CD4-positive, alpha-beta T cell (primary cell): Measurements from ENCODE around the gene ADAMTS5. TPM values are rescaled to one million over a fixed set of nuclear protein-coding genes. Genes with fewer than 3 reads are reported as not detected.

Experiments used
- ATAC-seq: fragments of 200-7000 bp; cut with Tn5 transposase; one replicate; pipeline ENCODE4 v1.10.0; 2022; ENCODE audit warnings: mild to moderate bottlenecking; ENCODE audit not compliant: poor library complexity
- CTCF ChIA-PET: fragments of 350-600 bp; sonication (Branson Sonifier 250); formaldehyde crosslinking; loops from one replicate; lab custom pipeline; 2021; ENCODE audit warnings: antibody characterized with exemption, inconsistent platforms; lab: Charles Lee
- POLR2A ChIA-PET: fragments of 350-600 bp; sonication (Branson Sonifier 250); formaldehyde crosslinking; loops from one replicate; lab custom pipeline; 2021; ENCODE audit warnings: antibody characterized with exemption, inconsistent platforms; lab: Charles Lee
- DNase-seq, 14 experiments: peaks; one replicate each; pipeline ENCODE4 v3.0.0-alpha.2; 2013 to 2020; ENCODE audit warnings: mixed read lengths in 2 of 14
- H3K27ac ChIP-seq, 2 donors: one replicate each; pipeline versions ENCODE4 v1.5.1 to v1.7.0; 2013; ENCODE audit warnings: low read length in 2 of 2, low read depth in 1 of 2, mild to moderate bottlenecking in 1 of 2
- H3K27me3 ChIP-seq, 2 experiments: 1 replicate in 1 of 2; 2 replicates in 1 of 2; pipeline versions ENCODE4 v1.6.1 to v1.7.0; 2013; ENCODE audit warnings: low read length in 2 of 2, control low read depth in 1 of 2, mild to moderate bottlenecking in 1 of 2, moderate library complexity in 1 of 2; ENCODE audit not compliant: insufficient read depth in 2 of 2, control insufficient read depth in 1 of 2
- H3K36me3 ChIP-seq: one replicate; pipeline ENCODE4 v1.6.1; 2013; ENCODE audit warnings: low read length, control low read depth; ENCODE audit not compliant: insufficient read depth
- H3K4me1 ChIP-seq: one replicate; pipeline ENCODE4 v1.6.1; 2013; ENCODE audit warnings: low read length, control low read depth; ENCODE audit not compliant: insufficient read depth
- H3K4me3 ChIP-seq: one replicate; pipeline ENCODE4 v1.5.1; 2013; ENCODE audit warnings: mild to moderate bottlenecking, low read length, moderate library complexity
- H3K9me3 ChIP-seq, 2 experiments: 1 replicate in 1 of 2; 2 replicates in 1 of 2; pipeline versions ENCODE4 v1.6.1 to v1.7.0; 2013; ENCODE audit warnings: low read length in 2 of 2, mild to moderate bottlenecking in 2 of 2, control low read depth in 1 of 2, moderate library complexity in 1 of 2; ENCODE audit not compliant: control insufficient read depth in 1 of 2, insufficient read depth in 1 of 2
- H3K27ac Mint-ChIP-seq: one replicate; pipeline ENCODE4 v1.8.0; 2020; ENCODE audit warnings: mixed read lengths
- H3K27me3 Mint-ChIP-seq: one replicate; pipeline ENCODE4 v1.8.0; 2021; ENCODE audit warnings: mixed read lengths
- H3K36me3 Mint-ChIP-seq: one replicate; pipeline ENCODE4 v1.8.0; 2021; ENCODE audit warnings: low read depth, mixed read lengths
- H3K4me1 Mint-ChIP-seq: one replicate; pipeline ENCODE4 v1.8.0; 2021; ENCODE audit warnings: low read depth, mixed read lengths
- H3K4me3 Mint-ChIP-seq: one replicate; pipeline ENCODE4 v1.8.0; 2020; ENCODE audit warnings: mild to moderate bottlenecking, mixed read lengths
- H3K9me3 Mint-ChIP-seq: one replicate; pipeline ENCODE4 v1.8.0; 2020; ENCODE audit warnings: mixed read lengths
- CTCF ChIP-seq: fragments of 200-600 bp; IDR thresholded peaks from one replicate; pipeline ENCODE4 v1.8.0; 2022; ENCODE audit warnings: antibody characterized with exemption, mild to moderate bottlenecking
- intact Hi-C, 2 experiments: fragments of 100-400 bp; cut with DNase I in 1 of 2; cut with micrococcal nuclease in 1 of 2; formaldehyde crosslinking; loops; one replicate each; pipeline versions ENCODE4 v1.15.1 to v1.9.0; 2023 to 2025; cut with DNase I, micrococcal nuclease
- total RNA-seq, 174 experiments: library from RNA in 2 of 174; stranded (reverse) in 2 of 174; gene quantifications; one replicate each; pipeline ENCODE4 v1.2.3 and lab custom pipeline; 2021 to 2026

Gene ADAMTS5
- total RNA-seq, 2 experiments from 2014 or later, result not detected

DNA sequence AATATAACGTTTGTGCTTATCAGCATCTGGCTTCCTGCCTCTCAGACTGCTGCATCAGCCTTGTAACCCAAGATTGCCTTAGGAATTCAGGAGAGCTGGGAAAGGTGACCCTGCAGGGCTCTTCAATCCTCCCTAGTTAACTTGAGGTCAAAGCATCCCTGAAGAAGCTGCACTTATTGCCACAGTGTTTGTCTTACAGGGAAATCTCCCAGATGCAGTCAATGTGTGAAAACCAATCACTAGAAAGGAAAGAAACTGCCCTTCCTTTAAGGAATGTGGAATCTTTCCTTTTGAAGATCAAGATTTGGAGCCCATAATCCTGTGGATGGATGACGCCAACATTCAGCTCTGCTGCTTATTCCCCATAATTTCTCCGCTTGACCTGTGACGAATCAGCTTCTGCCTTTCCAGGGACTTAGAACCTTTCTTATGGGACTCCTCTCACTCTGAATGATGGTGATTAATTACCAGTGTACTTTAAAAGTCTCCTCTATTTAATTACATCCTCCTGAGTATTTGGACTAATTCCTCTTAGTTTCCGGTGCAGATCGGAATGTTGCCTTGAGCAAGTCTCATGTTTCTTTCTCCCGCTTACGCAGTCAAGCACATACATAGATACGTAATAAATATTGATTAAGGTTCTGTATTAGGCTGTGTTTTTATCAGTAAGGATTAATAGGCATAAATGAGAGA, 14.4 kb downstream of the ADAMTS5 start:
- POLR2A ChIA-PET, result no interaction called here
- H3K27ac Mint-ChIP-seq, result no peak overlapping the region

GRCh38 chr21:26949830-26950229, 17.1 kb downstream of the ADAMTS5 start:
- Mint-ChIP-seq H3K36me3 (no peaks in the 10 kb centered on the region), H3K4me1 (no peaks in the 10 kb centered on the region), H3K9me3 (no peaks in the 10 kb centered on the region), H3K27me3 (peaks cover 16% of the 10 kb centered on the region), H3K27ac (no peak overlapping the region), H3K4me3 (no peak overlapping the region)
- intact Hi-C loops, result no loop called here
- Histone ChIP-seq H3K4me3 (no peak overlapping the region), H3K27me3 (no peaks in the 10 kb centered on the region), H3K4me1 (no peaks in the 10 kb centered on the region), H3K36me3 (no peaks in the 10 kb centered on the region), H3K27ac (no peak overlapping the region), H3K9me3 (no peaks in the 10 kb centered on the region)
- CTCF ChIA-PET, result no interaction called here
- DNase-seq (no peak), ATAC-seq (no peak)
- TF ChIP-seq CTCF, result no peak
- POLR2A ChIA-PET, result no interaction called here

More for the DNA sequence above, 14.4 kb downstream of the ADAMTS5 start:
- ATAC-seq (no peak), DNase-seq (no peak)
- Mint-ChIP-seq H3K27me3 (peaks cover 10% of the 10 kb centered on the region), H3K9me3 (no peaks in the 10 kb centered on the region), H3K36me3 (no peaks in the 10 kb centered on the region), H3K4me3 (no peak overlapping the region), H3K4me1 (no peaks in the 10 kb centered on the region)
- intact Hi-C loops, result no loop called here
- Histone ChIP-seq H3K27me3 (no peaks in the 10 kb centered on the region), H3K4me3 (no peak overlapping the region), H3K9me3 (no peaks in the 10 kb centered on the region), H3K36me3 (no peaks in the 10 kb centered on the region), H3K4me1 (no peaks in the 10 kb centered on the region), H3K27ac (no peak overlapping the region)
- no peak for TF ChIP-seq CTCF
- CTCF ChIA-PET, result no interaction called here

DNA sequence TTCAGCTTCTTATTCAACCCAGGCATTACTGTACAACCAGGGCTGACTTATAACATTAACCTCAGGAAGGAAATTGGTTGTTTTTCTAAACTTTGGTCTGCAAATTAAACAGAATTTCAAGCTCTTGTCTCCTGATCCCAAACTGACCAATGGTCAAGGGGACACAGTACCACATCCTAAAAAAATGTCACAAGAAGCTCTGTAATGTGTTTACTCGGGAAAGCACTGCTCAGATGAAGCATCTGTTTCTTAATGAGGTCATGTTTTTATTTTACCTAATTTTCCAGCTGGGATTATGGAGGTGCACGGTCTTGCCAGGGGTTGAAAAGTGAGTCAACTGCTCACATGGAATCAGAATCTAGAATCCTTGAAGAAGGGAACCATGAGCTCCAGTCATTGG, 18.7 kb downstream of the ADAMTS5 start:
- Histone ChIP-seq H3K4me3 (no peak overlapping the region), H3K36me3 (no peaks in the 10 kb centered on the region), H3K27me3 (no peaks in the 10 kb centered on the region), H3K4me1 (no peaks in the 10 kb centered on the region), H3K9me3 (no peaks in the 10 kb centered on the region), H3K27ac (no peak overlapping the region)
- Mint-ChIP-seq H3K4me3 (no peak overlapping the region), H3K9me3 (no peaks in the 10 kb centered on the region), H3K27ac (no peak overlapping the region), H3K4me1 (no peaks in the 10 kb centered on the region), H3K27me3 (peaks cover 16% of the 10 kb centered on the region), H3K36me3 (no peaks in the 10 kb centered on the region)
- CTCF ChIA-PET, result no interaction called here
- intact Hi-C loops, result no loop called here
- ATAC-seq (no peak), DNase-seq (no peak)
- POLR2A ChIA-PET, result interaction anchor here (1.4 kb wide), 1 partner anchor 13 kb away, joined by 3 read pairs; no protein-coding TSS in a partner anchor
- no peak for TF ChIP-seq CTCF
